ENCODE measurements around the gene ACTR5. TPM values are rescaled to one million over a fixed set of nuclear protein-coding genes. Genes with fewer than 3 reads are reported as not detected.
A peak's percentile ranks its signal among the peaks of the same experiment; 100 is the strongest.
"Not testable (repeated sequence)": the region's sequence is repeated elsewhere in the genome, so short reads cannot be mapped to it uniquely, and the experiment has no call there.

Gene ACTR5
- total RNA-seq, 4 donors from 2014 or later, result 5.8 to 9.8 (median 8.6) TPM

- DNase-seq (ENCODE audit: extremely low spot score), result no peak
- no peak for TF ChIP-seq POLR2AphosphoS5 (IDR thresholded peaks at IDR 0.05)
- TF ChIP-seq CTCF (IDR thresholded peaks at IDR 0.05), result peak; percentile 40 to 76 (median 44)
- Histone ChIP-seq H3K9me3 (no peaks in the 10 kb centered on the region), H3K27ac (replicated peaks in 1 of 4) (no peak overlapping the region), H3K4me3 (no peak overlapping the region), H3K4me1 (no peaks in the 10 kb centered on the region), H3K27me3 (peaks cover 0 to 5% (median 0%) of the 10 kb centered on the region in 4 donors), H3K36me3 (no peaks in the 10 kb centered on the region)
- intact Hi-C loops (cut with DNase I), result no loop called here
- WGBS, result 35% methylated on average over 16 of the region's 16 CpGs
Observed at GRCh38 chr20:38790200-38791053, 42.2 kb downstream of the ACTR5 start.

- H3K9me3 ChIP-seq, result no peaks in the 10 kb centered on the region
- peaks cover 0 to 8% (median 0%) of the 10 kb centered on the region in 4 donors for H3K27me3 ChIP-seq
- no peak overlapping the region for H3K4me3 ChIP-seq
- intact Hi-C loops (cut with DNase I), result no loop called here
- H3K27ac ChIP-seq (replicated peaks in 1 of 4), result no peak overlapping the region
- no peaks in the 10 kb centered on the region for H3K4me1 ChIP-seq
- TF ChIP-seq EP300 (IDR thresholded peaks at IDR 0.05), result no peak
- TF ChIP-seq POLR2AphosphoS5 (IDR thresholded peaks at IDR 0.05), result no peak
- TF ChIP-seq POLR2A (IDR thresholded peaks at IDR 0.05; ENCODE audit: low read depth), result no peak
- TF ChIP-seq CTCF (IDR thresholded peaks at IDR 0.05), result no peak
- DNase-seq (ENCODE audit: extremely low spot score), result no peak
- no peaks in the 10 kb centered on the region for H3K36me3 ChIP-seq
- 71% methylated on average over 3 of the region's 3 CpGs for WGBS
Observed at GRCh38 chr20:38791291-38791690, 43.0 kb downstream of the ACTR5 start.

- DNase-seq (ENCODE audit: extremely low spot score), result no peak
- intact Hi-C loops (cut with DNase I), result no loop called here
Observed at GRCh38 chr20:38791940-38792339, 43.7 kb downstream of the ACTR5 start.

GRCh38 chr20:38794057-38794456 is 45.8 kb downstream of the ACTR5 start:
- DNase-seq (ENCODE audit: extremely low spot score), result not testable (repeated sequence)

More at GRCh38 chr20:38791940-38792339, 43.7 kb downstream of the ACTR5 start:
- peaks cover 0 to 8% (median 0%) of the 10 kb centered on the region in 4 donors for H3K27me3 ChIP-seq
- TF ChIP-seq CTCF (IDR thresholded peaks at IDR 0.05), result no peak
- TF ChIP-seq EP300 (IDR thresholded peaks at IDR 0.05), result no peak
- no peak for TF ChIP-seq POLR2AphosphoS5 (IDR thresholded peaks at IDR 0.05)
- no peak for TF ChIP-seq POLR2A (IDR thresholded peaks at IDR 0.05; ENCODE audit: low read depth)
- H3K9me3 ChIP-seq, result no peaks in the 10 kb centered on the region
- H3K27ac ChIP-seq (replicated peaks in 1 of 4), result no peak overlapping the region
- 100% methylated on average over 1 of the region's 1 CpG for WGBS
- no peaks in the 10 kb centered on the region for H3K4me1 ChIP-seq
- no peak overlapping the region for H3K4me3 ChIP-seq
- H3K36me3 ChIP-seq, result no peaks in the 10 kb centered on the region

GRCh38 chr20:38798266-38798665 is 50.0 kb downstream of the ACTR5 start:
- WGBS, result 89% methylated on average over 3 of the region's 3 CpGs
- DNase-seq (ENCODE audit: extremely low spot score), result no peak
- Histone ChIP-seq H3K4me3 (no peak overlapping the region), H3K9me3 (no peaks in the 10 kb centered on the region), H3K36me3 (no peaks in the 10 kb centered on the region), H3K27me3 (peaks cover 0 to 3% (median 0%) of the 10 kb centered on the region in 4 donors), H3K4me1 (peaks cover 0 to 5% (median 0%) of the 10 kb centered on the region in 4 donors), H3K27ac (replicated peaks in 1 of 4) (no peak overlapping the region)
- no peak for TF ChIP-seq CTCF (IDR thresholded peaks at IDR 0.05)
- TF ChIP-seq POLR2AphosphoS5 (IDR thresholded peaks at IDR 0.05), result no peak
- TF ChIP-seq EP300 (IDR thresholded peaks at IDR 0.05), result no peak
- no peak for TF ChIP-seq POLR2A (IDR thresholded peaks at IDR 0.05; ENCODE audit: low read depth)
- intact Hi-C loops (cut with DNase I), result no loop called here

More at GRCh38 chr20:38794057-38794456, 45.8 kb downstream of the ACTR5 start:
- H3K4me3 ChIP-seq; H3K4me1 ChIP-seq; intact Hi-C loops (cut with DNase I); H3K36me3 ChIP-seq; H3K27me3 ChIP-seq; H3K27ac ChIP-seq (replicated peaks in 1 of 4); H3K9me3 ChIP-seq: not testable (repeated sequence)
- WGBS, result 97% methylated on average over 5 of the region's 5 CpGs

All from esophagus muscularis mucosa (tissue), 4 donors.